OCI-LY7 (cell line): ENCODE data around the gene IGSF8.

Experiments used
- EZH2phosphoT487 ChIP-seq: fragments of 200-600 bp; sonication (generic); IDR thresholded peaks from 2 replicates; pipeline ENCODE4 v1.6.1; 2018; ENCODE audit warnings: low read depth, borderline replicate concordance, mild to moderate bottlenecking, mixed run types, antibody characterized with exemption, low read length, moderate library complexity, mixed read lengths
- TF ChIP-seq, protein P1 (sequence below): fragments of 200-600 bp; sonication (generic); conservative IDR thresholded peaks from 2 replicates; pipeline ENCODE4 v1.5.1; 2014; ENCODE audit warnings: mild to moderate bottlenecking, antibody characterized with exemption, low read length, moderate library complexity, mixed read lengths

DNA sequence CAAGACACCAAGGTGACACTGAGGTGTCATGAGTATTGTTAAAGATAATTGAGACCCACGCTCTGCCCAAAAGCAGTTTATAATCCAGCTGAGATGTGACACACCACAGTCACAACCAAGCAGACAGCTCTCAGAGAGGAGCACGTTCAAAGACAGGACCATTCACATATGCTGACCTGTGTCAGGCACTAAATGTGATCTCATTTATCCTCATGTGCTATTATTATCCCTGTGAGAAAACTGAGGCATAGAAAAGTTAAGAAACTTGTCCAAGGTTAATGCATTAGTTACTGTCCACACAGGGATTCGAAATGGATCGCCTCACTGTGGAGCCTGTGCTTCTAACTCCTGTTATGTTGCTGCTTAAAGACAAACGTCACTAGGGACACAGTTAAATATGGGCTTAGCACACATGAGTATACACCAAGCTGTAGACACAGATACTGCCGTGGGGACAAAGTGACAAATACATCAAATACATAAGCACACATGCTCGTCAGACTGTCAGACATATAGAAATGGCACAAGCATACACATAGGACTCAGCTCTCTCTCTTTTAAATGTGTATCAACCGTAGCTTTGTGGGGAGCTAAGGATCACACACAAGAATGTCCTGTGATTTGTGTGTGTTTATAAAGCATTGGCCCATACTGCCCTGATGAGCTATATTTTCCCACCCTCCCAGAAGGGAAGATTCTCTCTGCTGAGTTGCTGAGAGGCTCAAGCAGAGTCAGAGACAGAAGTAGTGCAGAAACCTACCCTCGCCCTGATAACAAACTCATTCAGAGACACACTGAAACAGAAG, 3.5 kb upstream of the IGSF8 start:
- TF ChIP-seq, protein P1, sequence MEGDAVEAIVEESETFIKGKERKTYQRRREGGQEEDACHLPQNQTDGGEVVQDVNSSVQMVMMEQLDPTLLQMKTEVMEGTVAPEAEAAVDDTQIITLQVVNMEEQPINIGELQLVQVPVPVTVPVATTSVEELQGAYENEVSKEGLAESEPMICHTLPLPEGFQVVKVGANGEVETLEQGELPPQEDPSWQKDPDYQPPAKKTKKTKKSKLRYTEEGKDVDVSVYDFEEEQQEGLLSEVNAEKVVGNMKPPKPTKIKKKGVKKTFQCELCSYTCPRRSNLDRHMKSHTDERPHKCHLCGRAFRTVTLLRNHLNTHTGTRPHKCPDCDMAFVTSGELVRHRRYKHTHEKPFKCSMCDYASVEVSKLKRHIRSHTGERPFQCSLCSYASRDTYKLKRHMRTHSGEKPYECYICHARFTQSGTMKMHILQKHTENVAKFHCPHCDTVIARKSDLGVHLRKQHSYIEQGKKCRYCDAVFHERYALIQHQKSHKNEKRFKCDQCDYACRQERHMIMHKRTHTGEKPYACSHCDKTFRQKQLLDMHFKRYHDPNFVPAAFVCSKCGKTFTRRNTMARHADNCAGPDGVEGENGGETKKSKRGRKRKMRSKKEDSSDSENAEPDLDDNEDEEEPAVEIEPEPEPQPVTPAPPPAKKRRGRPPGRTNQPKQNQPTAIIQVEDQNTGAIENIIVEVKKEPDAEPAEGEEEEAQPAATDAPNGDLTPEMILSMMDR, result no peak
- no peak for TF ChIP-seq EZH2phosphoT487
